Stomach (tissue), 9 donors: Measurements from ENCODE around the gene GRAMD4. TPM values are rescaled to one million over a fixed set of nuclear protein-coding genes. Genes with fewer than 3 reads are reported as not detected.

Experiments used
- DNase-seq, 2 donors: peaks; one replicate each; pipeline versions ENCODE4 v3.0.0 to v3.0.0-alpha.2; 2013 to 2019
- H3K27ac ChIP-seq, 5 donors: fragments of 200-600 bp in 4 of 5; sonication (generic) in 4 of 5; one replicate each; pipeline ENCODE4 v1.5.1; 2013 to 2019; ENCODE audit warnings: mild to moderate bottlenecking in 1 of 5, moderate library complexity in 1 of 5
- H3K27me3 ChIP-seq, 3 donors: fragments of 200-600 bp; sonication (generic); one replicate each; pipeline ENCODE4 v1.5.1; 2017 to 2019; ENCODE audit warnings: mixed run types in 1 of 3
- H3K36me3 ChIP-seq, 4 donors: fragments of 200-600 bp; sonication (generic); 1 replicate in 3 of 4; 2 replicates in 1 of 4; pipeline ENCODE4 v1.5.1; 2016 to 2019
- H3K4me1 ChIP-seq, 4 donors: fragments of 200-600 bp; sonication (generic); one replicate each; pipeline ENCODE4 v1.5.1; 2016 to 2019
- H3K4me3 ChIP-seq, 4 donors: fragments of 200-600 bp; sonication (generic) in 3 of 4; one replicate each; pipeline ENCODE4 v1.5.1; 2016 to 2019; ENCODE audit warnings: mild to moderate bottlenecking in 1 of 4
- H3K9me3 ChIP-seq, 4 donors: fragments of 200-600 bp; sonication (generic); one replicate each; pipeline ENCODE4 v1.5.1; 2016 to 2019
- EP300 ChIP-seq: sonication (generic); formaldehyde crosslinking; IDR thresholded peaks from one replicate; pipeline ENCODE4 v1.6.1; 2017; ENCODE audit warnings: antibody characterized with exemption
- POLR2A ChIP-seq, 4 donors: fragments of 450-650 bp; IDR thresholded peaks; one replicate each; pipeline ENCODE4 v1.6.1; 2016; ENCODE audit warnings: antibody characterized with exemption in 4 of 4, control low read depth in 2 of 4, mild to moderate bottlenecking in 1 of 4, moderate library complexity in 1 of 4
- POLR2AphosphoS5 ChIP-seq, 3 donors: sonication (generic); formaldehyde crosslinking; IDR thresholded peaks; one replicate each; pipeline ENCODE4 v1.6.1; 2016; ENCODE audit warnings: antibody characterized with exemption in 3 of 3
- WGBS, 5 donors: extraction: QIAGEN DNeasy Blood & Tissue Kit in 3 of 5; methylation state at CpG; one replicate each; pipeline versions ENCODE4 v1.1.5 to v1.1.7; 2013 to 2018; 5-methylcytosine and 5-hydroxymethylcytosine counted together
- intact Hi-C: fragments of 100-400 bp; cut with DNase I; formaldehyde crosslinking; loops from one replicate; pipeline ENCODE4 v1.15.1; 2023; ENCODE audit warnings: low total_unique reads
- polyA plus RNA-seq, 3 donors: library from polyadenylated mRNA; stranded (reverse); fragments of 200-250 nt; gene quantifications; one replicate each; pipeline ENCODE4 v1.2.3, GENCODE V29; 2013
- total RNA-seq, 5 donors: library from RNA; depleted of rRNA; stranded (reverse); fragments of >200 nt; gene quantifications; one replicate each; pipeline versions ENCODE4 v1.1.0 to v1.2.3, GENCODE V29; 2014 to 2016
- TF ChIP-seq, protein P1 (sequence below), 7 experiments: fragments of 450-650 bp in 4 of 7; fragments of 200-600 bp in 3 of 7; sonication (generic) in 3 of 7; IDR thresholded peaks; one replicate each; pipeline ENCODE4 v1.5.1; 2016 to 2019; ENCODE audit warnings: antibody characterized with exemption in 7 of 7, control low read depth in 2 of 7, mild to moderate bottlenecking in 1 of 7
- donor health status: healthy with polysubstance abuse.
- donor health status: Bipolar disorder and iron deficiency.
- donor health status: healthy.

GRAMD4 gene
- total and polyA plus RNA-seq, 8 donors: 7.4 to 452 (median 21.0) TPM

DNA sequence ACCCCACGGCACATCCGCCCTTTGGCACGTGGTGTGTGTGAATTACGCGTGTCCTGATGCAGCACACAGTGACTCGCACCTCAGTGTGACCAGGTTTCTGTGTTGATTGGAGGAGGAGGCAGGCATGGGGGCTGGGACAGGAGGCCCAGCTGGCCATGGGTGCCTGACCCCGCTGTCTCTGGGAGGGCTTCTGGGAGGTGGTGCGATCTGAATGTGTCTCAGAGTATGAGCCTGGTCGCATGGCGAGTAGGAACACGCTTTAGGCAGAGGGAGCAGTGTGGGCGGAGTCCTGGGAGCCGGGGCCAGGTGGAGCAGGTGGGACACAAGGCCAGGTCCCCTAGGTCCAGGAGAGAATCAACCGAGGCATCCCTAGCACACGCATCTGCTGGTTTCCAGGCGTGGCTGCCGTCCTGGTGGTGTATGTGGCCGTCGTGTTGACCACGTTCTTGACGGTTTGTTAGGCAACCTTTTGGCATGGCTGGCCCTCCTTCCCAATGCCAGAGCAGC lies 5.7 kb downstream of the GRAMD4 start:
- no peak for DNase-seq
- intact Hi-C loops: no loop called here
- no peak for TF ChIP-seq EP300
- TF ChIP-seq, protein P1, sequence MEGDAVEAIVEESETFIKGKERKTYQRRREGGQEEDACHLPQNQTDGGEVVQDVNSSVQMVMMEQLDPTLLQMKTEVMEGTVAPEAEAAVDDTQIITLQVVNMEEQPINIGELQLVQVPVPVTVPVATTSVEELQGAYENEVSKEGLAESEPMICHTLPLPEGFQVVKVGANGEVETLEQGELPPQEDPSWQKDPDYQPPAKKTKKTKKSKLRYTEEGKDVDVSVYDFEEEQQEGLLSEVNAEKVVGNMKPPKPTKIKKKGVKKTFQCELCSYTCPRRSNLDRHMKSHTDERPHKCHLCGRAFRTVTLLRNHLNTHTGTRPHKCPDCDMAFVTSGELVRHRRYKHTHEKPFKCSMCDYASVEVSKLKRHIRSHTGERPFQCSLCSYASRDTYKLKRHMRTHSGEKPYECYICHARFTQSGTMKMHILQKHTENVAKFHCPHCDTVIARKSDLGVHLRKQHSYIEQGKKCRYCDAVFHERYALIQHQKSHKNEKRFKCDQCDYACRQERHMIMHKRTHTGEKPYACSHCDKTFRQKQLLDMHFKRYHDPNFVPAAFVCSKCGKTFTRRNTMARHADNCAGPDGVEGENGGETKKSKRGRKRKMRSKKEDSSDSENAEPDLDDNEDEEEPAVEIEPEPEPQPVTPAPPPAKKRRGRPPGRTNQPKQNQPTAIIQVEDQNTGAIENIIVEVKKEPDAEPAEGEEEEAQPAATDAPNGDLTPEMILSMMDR (IDR thresholded peaks at IDR 0.05): no peak
- no peak for TF ChIP-seq POLR2A (IDR thresholded peaks at IDR 0.05)
- no peak for TF ChIP-seq POLR2AphosphoS5 (IDR thresholded peaks at IDR 0.05)
- H3K4me3 ChIP-seq: no peak overlapping the region
- H3K9me3 ChIP-seq: no peaks in the 10 kb centered on the region
- H3K36me3 ChIP-seq: peaks cover 6 to 38% (median 36%) of the 10 kb centered on the region in 4 donors
- H3K27me3 ChIP-seq: no peaks in the 10 kb centered on the region
- H3K4me1 ChIP-seq: peaks cover 0 to 25% (median 10%) of the 10 kb centered on the region in 4 donors
- no peak overlapping the region for H3K27ac ChIP-seq
- WGBS, 5 donors: 88 to 94% (median 92%) methylated on average over 11 to 21 of the region's 21 CpGs

DNA sequence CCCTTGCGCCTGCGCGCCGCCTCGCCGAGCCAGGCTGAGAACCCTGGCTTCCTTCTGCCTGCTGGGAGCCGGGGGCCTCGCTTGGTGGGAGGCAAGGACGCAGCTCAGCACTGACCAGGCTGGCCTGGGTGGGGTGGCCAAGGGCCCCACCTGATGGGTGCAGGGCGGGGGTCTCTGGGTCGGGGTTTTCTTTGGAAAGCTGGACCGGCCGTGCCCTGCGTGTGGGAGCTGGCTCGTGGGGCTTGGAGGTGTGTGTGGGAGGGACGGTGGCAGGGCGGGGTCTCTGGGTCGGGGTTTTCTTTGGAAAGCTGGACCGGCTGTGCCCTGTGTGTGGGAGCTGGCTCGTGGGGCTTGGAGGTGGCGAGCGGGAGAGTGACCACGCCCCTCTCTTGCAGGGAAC lies 6.2 kb downstream of the GRAMD4 start:
- Histone ChIP-seq H3K4me1 (peaks cover 0 to 22% (median 10%) of the 10 kb centered on the region in 4 donors), H3K4me3 (no peak overlapping the region), H3K27ac (no peak overlapping the region), H3K9me3 (no peaks in the 10 kb centered on the region), H3K27me3 (no peaks in the 10 kb centered on the region), H3K36me3 (peaks cover 9 to 41% (median 39%) of the 10 kb centered on the region in 4 donors)
- DNase-seq: no peak
- intact Hi-C loops: no loop called here
- TF ChIP-seq POLR2A (IDR thresholded peaks at IDR 0.05) (no peak), POLR2AphosphoS5 (IDR thresholded peaks at IDR 0.05) (no peak), EP300 (no peak)
- TF ChIP-seq, protein P1 (IDR thresholded peaks at IDR 0.05): no peak
- WGBS, 5 donors: 91 to 95% (median 93%) methylated on average over 14 to 23 of the region's 23 CpGs

DNA sequence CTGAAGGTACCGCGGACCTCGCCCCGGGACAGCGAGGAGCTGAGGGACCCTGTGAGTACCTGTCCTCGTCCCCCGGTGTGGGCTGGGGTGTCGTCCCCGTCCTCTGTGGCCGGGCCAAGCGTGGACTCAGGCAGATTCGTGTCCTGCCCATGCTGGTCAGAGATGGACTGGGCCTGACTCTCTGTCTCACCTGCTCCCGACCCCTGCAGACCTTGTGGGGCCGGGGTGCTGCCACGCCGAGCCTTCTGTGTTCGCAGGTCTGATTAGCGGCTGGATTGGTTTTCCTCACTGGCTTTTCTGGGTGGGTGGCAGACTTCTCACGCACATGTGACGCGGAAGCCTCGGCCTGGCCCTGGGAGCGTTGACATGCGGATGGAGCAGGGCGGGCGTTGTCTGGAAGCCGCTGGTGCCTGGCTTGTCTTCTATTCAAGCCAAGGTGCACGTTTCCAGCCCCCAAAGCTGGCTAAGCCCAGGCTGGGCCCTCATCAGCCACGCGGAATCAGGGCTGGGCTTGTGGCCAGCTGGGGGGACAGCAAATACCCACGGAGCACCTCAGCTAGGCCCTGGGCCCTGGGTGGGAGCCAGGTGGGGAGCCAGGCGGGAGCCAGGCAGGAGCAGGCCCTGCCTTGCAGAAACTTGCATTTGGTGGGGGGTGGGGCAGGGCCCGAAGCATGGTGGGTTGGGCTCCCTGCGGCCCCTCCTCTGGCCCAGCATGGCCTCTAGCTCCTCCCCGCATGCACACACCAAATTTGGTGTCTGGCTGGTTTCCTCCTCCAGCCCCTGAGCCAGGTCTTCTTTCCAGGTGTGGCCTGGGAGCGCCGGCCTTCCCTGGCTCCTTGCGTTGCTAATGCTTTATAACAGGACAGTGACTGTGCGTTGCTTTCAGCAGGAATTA lies 7.0 kb downstream of the GRAMD4 start:
- TF ChIP-seq EP300: no peak
- TF ChIP-seq POLR2A (IDR thresholded peaks at IDR 0.05): no peak
- TF ChIP-seq, protein P1 (IDR thresholded peaks at IDR 0.05): no peak
- TF ChIP-seq POLR2AphosphoS5 (IDR thresholded peaks at IDR 0.05): no peak
- DNase-seq: no peak

DNA sequence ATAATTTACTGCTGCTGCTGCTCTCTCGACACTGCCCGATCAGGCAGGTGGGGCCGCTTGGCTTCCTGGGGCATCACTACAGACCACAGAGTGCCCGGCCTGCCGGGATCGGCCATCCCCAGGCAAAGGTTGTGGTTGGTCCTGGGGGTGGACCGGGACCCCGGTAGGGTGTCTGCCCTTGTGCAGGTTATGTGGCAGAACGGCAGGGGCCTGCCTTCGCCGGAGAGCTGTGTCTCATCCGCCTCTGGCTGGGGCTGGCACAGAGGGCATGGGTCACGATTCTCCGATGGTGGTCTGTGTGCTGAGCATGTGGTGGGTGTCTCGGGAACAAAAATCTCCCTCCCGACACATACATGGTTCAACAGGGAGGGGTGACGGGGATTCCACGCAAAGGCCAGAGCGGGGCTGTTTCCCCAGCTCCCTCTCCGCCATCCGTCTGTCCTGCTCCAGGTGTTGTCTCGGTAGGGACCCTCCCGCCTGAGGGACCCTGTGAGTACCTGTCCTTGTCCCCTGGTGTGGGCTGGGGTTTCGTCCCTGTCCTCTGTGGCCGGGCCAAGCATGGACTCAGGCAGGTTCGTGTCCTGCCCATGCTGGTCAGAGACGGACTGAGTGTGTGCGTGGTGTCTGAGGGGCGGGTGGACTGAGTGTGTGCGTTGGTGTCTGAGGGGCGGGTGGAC lies 7.8 kb downstream of the GRAMD4 start:
- TF ChIP-seq, protein P1 (IDR thresholded peaks at IDR 0.05): no peak
- TF ChIP-seq POLR2A (IDR thresholded peaks at IDR 0.05) (no peak), POLR2AphosphoS5 (IDR thresholded peaks at IDR 0.05) (no peak), EP300 (no peak)
- Histone ChIP-seq H3K9me3 (no peaks in the 10 kb centered on the region), H3K4me3 (no peak overlapping the region), H3K27ac (no peak overlapping the region), H3K36me3 (peaks cover 9 to 46% (median 39%) of the 10 kb centered on the region in 4 donors), H3K4me1 (peaks cover 0 to 20% (median 8%) of the 10 kb centered on the region in 4 donors), H3K27me3 (no peaks in the 10 kb centered on the region)
- intact Hi-C loops: no loop called here
- WGBS, 5 donors: 92 to 96% (median 95%) methylated on average over 17 to 31 of the region's 31 CpGs
- DNase-seq: no peak

More for the DNA sequence above, 7.0 kb downstream of the GRAMD4 start:
- Histone ChIP-seq H3K4me1 (peaks cover 0 to 15% (median 7%) of the 10 kb centered on the region in 4 donors), H3K27me3 (no peaks in the 10 kb centered on the region), H3K27ac (no peak overlapping the region), H3K9me3 (no peaks in the 10 kb centered on the region), H3K4me3 (no peak overlapping the region), H3K36me3 (peaks cover 9 to 41% (median 39%) of the 10 kb centered on the region in 4 donors)
- intact Hi-C loops: no loop called here
- WGBS, 5 donors: 82 to 93% (median 87%) methylated on average over 28 to 39 of the region's 39 CpGs
